ENCODE data around the gene MAN2B2. TPM values are rescaled to one million over a fixed set of nuclear protein-coding genes. Genes with fewer than 3 reads are reported as not detected.
A peak's percentile ranks its signal among the peaks of the same experiment; 100 is the strongest.

MAN2B2 gene
- polyA plus RNA-seq, 1 donor (not counting 4 experiments of a cell fraction or from before 2014, with no cell fraction given) = 7.4 TPM

- no peaks in the 10 kb centered on the region for H3K9me3 ChIP-seq (ENCODE audit: control insufficient read depth, low read depth, low read length)
- H4K20me1 ChIP-seq (ENCODE audit: control insufficient read depth, extremely low read depth, insufficient read depth, low read length) = peaks cover 12% of the 10 kb centered on the region
- H2AFZ ChIP-seq (ENCODE audit: control insufficient read depth, low read length) = peak overlapping the region; percentile 62
- FAIRE-seq (no peak), DNase-seq (ENCODE audit: low read depth, low spot score) (no peak)
- dilution Hi-C loops (cut with MboI; ENCODE audit: extremely low pct_ligation_motif_present, low sequenced_read_pairs) = no loop called here
- H3K4me2 ChIP-seq (ENCODE audit: control insufficient read depth, extremely low read depth, insufficient read depth, low read depth, low read length) = peak overlapping the region; percentile 75
- H3K27ac ChIP-seq (ENCODE audit: control insufficient read depth, insufficient read depth, low read length) = peak overlapping the region; percentile 95
- H3K79me2 ChIP-seq (ENCODE audit: control insufficient read depth, insufficient read depth, low read length) = peaks cover 26% of the 10 kb centered on the region
- TF ChIP-seq CTCF (optimal IDR thresholded peaks at IDR 0.05 in 1 of 3, IDR thresholded peaks at IDR 0.05 in 1 of 3, conservative IDR thresholded peaks at IDR 0.05 in 1 of 3; ENCODE audit: extremely low read depth in 1 of 3, insufficient read depth in 2 of 3, low read length in 3 of 3) (no peak), EZH2 (IDR thresholded peaks at IDR 0.05; ENCODE audit: low read length) (no peak)
- peak overlapping the region; percentile 81 to 91 (median 88) for H3K4me3 ChIP-seq (ENCODE audit: control insufficient read depth in 2 of 3, extremely low read depth in 1 of 3, insufficient read depth in 2 of 3, low read depth in 1 of 3, low read length in 3 of 3)
- peaks cover 0 to 15% of the 10 kb centered on the region in 2 experiments for H3K36me3 ChIP-seq (ENCODE audit: control insufficient read depth in 2 of 2, extremely low read depth in 1 of 2, insufficient read depth in 2 of 2, low read length in 2 of 2)
- H3K9me1 ChIP-seq (ENCODE audit: control insufficient read depth, extremely low read depth, insufficient read depth, low read length) = peaks cover 5% of the 10 kb centered on the region
- no peaks in the 10 kb centered on the region for H3K27me3 ChIP-seq (ENCODE audit: control insufficient read depth, extremely low read depth, insufficient read depth, low read length)
- peaks cover 11% of the 10 kb centered on the region for H3K4me1 ChIP-seq (ENCODE audit: control insufficient read depth, extremely low read depth, insufficient read depth, low read length)
- peak overlapping the region; percentile 94 for H3K9ac ChIP-seq (ENCODE audit: control insufficient read depth, extremely low read depth, insufficient read depth, low read length)
These were observed 66.4 kb downstream of the MAN2B2 start for GRCh38 chr4:6641164-6641970.

- no peak overlapping the region for H2AFZ ChIP-seq (ENCODE audit: control insufficient read depth, low read length)
- peak overlapping the region; percentile 94 for H3K9ac ChIP-seq (ENCODE audit: control insufficient read depth, extremely low read depth, insufficient read depth, low read length)
- H3K9me3 ChIP-seq (ENCODE audit: control insufficient read depth, low read depth, low read length) = no peaks in the 10 kb centered on the region
- DNase-seq (ENCODE audit: low read depth, low spot score) (no peak), FAIRE-seq (no peak)
- H3K27ac ChIP-seq (ENCODE audit: control insufficient read depth, insufficient read depth, low read length) = peak overlapping the region; percentile 95
- no peak for TF ChIP-seq CTCF (optimal IDR thresholded peaks at IDR 0.05 in 1 of 3, IDR thresholded peaks at IDR 0.05 in 1 of 3, conservative IDR thresholded peaks at IDR 0.05 in 1 of 3; ENCODE audit: extremely low read depth in 1 of 3, insufficient read depth in 2 of 3, low read length in 3 of 3)
- H3K9me1 ChIP-seq (ENCODE audit: control insufficient read depth, extremely low read depth, insufficient read depth, low read length) = peaks cover 5% of the 10 kb centered on the region
- dilution Hi-C loops (cut with MboI; ENCODE audit: extremely low pct_ligation_motif_present, low sequenced_read_pairs) = no loop called here
- no peaks in the 10 kb centered on the region for H3K27me3 ChIP-seq (ENCODE audit: control insufficient read depth, extremely low read depth, insufficient read depth, low read length)
- peaks cover 26% of the 10 kb centered on the region for H3K79me2 ChIP-seq (ENCODE audit: control insufficient read depth, insufficient read depth, low read length)
- H3K4me2 ChIP-seq (ENCODE audit: control insufficient read depth, extremely low read depth, insufficient read depth, low read depth, low read length) = peak overlapping the region; percentile 75
- peak overlapping the region; percentile 81 to 91 (median 88) for H3K4me3 ChIP-seq (ENCODE audit: control insufficient read depth in 2 of 3, extremely low read depth in 1 of 3, insufficient read depth in 2 of 3, low read depth in 1 of 3, low read length in 3 of 3)
- peaks cover 12% of the 10 kb centered on the region for H4K20me1 ChIP-seq (ENCODE audit: control insufficient read depth, extremely low read depth, insufficient read depth, low read length)
- peaks cover 0 to 15% of the 10 kb centered on the region in 2 experiments for H3K36me3 ChIP-seq (ENCODE audit: control insufficient read depth in 2 of 2, extremely low read depth in 1 of 2, insufficient read depth in 2 of 2, low read length in 2 of 2)
- H3K4me1 ChIP-seq (ENCODE audit: control insufficient read depth, extremely low read depth, insufficient read depth, low read length) = peaks cover 11% of the 10 kb centered on the region
These were observed 67.0 kb downstream of the MAN2B2 start for GRCh38 chr4:6641971-6642320.
